HG03025 (cell line): Measurements from ENCODE around the gene IQSEC3.
"Not testable (repeated sequence)": the region's sequence is repeated elsewhere in the genome, so short reads cannot be mapped to it uniquely, and the experiment has no call there.

ENCODE experiments used
- ATAC-seq: cut with Tn5 transposase; IDR thresholded peaks from one replicate; pipeline ENCODE4 v1.9.1; 2021; ENCODE audit warnings: mild to moderate bottlenecking, moderate library complexity; ENCODE audit not compliant: unreplicated experiment, low FRiP score

The IQSEC3 gene

DNA sequence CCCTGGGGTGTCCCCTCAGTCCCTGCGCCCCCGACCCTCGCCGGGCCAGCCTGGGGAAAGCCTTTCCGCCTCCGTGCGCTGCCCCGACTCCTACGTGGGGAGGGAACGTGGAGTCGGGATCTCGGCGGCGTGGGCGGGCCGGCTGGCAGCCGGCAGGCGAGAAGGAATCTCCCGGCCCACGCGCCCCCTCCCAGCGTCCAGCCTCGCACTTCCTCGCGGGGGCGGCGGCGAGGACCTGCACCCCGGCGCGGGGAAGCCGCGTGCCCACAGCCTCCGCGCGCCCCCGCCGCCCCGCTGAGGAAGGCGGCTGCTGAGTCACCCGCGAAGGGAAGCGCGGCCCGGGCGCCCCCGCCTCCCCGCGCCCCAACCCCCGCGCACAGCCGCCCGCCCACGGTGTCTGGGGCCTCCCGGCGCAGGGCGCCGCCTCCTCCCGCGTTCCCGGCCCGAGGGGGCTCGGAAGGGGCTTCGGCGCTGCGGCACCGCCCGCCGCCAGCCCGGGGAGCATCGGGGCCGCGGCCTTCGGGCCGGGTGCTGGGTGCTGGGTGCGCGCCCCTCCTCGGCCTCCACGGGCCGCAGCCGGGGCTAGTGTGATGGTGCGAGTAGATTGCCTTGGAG is 11.3 kb downstream of the IQSEC3 start:
- not testable (repeated sequence) for ATAC-seq

DNA sequence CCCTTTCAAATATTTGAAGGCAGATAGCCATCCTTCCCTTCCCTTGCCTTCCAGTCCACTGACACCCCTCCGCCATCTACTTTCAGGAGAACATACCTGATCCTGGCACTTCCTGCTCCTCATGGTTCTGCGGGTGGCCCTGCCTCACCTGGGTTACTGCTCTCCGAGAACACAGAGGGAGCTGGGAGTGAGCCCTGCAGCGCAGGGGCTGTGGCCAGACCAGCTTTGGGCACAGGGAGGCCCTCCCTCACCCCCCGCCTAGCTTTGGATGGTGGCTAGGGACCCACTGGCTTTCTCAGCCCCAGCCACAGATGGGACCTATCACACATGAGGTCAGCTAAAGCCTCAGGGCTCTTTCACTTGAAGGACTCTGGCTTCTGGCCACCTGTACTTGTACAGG is 12.4 kb downstream of the IQSEC3 start:
- no peak for ATAC-seq

- no peak for ATAC-seq
Measured at GRCh38 chr12:80681-81190, 14.2 kb downstream of the IQSEC3 start.

DNA sequence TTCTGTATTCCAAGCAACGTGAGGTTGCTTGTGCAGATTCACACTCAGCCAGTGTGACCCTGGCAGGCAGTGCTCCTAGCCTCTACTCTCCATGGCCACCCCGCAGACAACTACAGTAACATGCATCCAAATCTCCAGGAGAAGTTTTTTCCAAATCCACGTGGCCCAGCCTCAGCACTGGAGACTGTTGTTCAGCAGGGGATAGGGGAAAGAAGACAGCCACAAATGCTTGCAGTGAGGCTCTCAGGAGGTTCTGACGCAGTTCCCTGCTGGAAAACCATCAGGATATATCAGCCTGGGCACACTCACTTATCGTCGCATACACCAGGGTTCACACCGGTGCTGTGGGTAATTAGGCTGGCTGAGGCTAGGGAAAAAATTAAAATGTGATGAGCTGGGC is 16.2 kb downstream of the IQSEC3 start:
- no peak for ATAC-seq

DNA sequence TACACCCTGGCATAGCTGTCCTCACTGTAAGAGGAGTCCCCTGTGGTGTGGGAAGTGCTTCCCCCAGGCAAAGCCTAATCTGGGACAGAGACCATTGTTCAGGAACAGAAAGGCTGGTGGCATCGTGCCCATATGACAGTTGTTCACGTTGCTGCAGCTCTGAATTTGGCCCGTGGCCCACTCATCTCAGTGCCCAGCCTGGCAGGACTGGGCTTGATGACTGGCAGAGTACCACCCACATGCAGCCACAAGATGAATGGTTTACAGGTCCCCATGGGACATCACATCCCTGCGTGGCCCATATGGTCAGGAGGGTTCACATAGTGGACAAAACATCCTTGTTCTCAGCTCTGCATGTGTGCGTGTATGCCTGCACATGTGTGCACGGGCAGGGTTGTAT is 17.5 kb downstream of the IQSEC3 start:
- no peak for ATAC-seq

GRCh38 chr12:85191-85666 is 18.7 kb downstream of the IQSEC3 start:
- ATAC-seq = no peak

DNA sequence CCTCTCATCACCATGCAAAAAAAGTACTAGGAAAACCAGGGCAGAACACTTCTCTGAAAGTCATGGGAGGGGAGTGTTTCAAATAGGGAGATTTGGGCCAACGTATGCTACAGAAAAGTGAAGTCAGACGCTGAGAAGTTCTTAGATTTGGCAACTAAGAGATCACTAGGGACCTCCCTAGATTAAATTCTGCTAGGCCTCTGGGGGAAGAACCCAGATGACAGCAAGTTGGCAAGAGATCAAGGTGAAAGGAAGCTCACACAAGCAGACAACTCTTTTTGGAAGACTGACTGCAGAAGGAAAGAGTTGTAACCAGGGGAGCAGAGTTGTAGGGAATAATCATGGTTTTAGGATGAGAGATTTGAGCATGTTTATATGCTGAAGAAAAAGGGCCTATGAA is 20.7 kb downstream of the IQSEC3 start:
- no peak for ATAC-seq

- ATAC-seq = no peak
Measured at GRCh38 chr12:87856-88255, 21.3 kb downstream of the IQSEC3 start.

DNA sequence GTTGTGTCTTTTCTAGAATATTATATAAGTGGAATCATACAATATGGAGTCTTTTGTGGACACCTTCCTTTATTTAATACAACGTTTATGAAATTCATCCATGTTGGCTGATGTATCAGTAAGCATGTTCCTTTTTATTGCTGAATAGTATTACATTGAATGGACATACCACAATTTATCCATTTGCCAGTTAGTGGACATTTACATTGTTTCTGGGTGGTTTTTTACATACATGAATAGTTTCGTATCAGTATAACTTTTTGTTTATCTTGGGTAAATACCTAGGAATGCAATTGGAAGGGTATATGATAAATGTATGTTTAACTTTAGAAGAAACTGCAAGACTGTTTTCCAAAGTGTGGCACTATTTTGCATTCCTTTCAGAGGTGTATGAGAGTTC is 23.1 kb downstream of the IQSEC3 start:
- no peak for ATAC-seq

DNA sequence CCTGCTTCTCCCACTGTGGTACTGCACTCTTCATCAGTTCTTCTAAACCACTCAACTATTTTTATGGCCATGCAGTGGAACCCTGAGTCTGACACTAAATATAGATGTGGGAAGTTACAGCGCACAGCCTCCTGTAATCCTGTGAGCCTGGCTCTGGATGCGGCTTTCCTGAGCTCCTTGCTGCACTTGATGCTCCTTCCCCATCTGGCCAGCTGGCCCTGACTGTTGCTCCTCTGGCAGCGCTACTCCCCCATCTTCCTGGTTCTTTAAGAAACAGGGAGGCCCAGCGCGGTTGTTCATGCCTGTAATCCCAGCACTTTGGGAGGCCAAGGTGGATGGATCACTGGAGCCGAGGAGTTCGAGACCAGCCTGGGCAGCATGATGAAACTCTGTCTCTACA is 24.6 kb downstream of the IQSEC3 start:
- ATAC-seq = no peak

GRCh38 chr12:93266-94005 is 26.9 kb downstream of the IQSEC3 start:
- ATAC-seq = no peak

GRCh38 chr12:96543-96942 is 30.0 kb downstream of the IQSEC3 start:
- ATAC-seq = no peak

DNA sequence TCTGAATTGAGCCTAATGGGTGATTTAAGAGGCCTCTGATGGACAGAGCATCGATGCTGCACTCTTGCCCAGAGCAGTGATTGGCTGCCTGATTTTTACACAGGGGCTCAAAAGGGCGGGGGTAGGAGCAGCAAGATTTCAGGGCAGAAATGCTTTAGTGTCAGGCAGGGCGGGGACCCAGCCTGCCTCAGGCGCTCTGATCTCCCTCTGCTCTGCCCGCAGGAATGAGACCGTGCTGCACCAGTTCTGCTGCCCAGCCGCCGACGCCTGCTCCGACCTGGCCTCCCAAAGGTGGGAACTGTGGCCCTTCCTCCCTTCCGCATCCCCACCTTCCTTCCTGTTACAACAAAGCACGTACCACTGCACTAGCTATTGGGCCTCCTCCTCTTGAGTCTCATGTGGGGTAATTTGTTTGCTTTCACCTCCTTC is 32.4 kb downstream of the IQSEC3 start:
- ATAC-seq = no peak

DNA sequence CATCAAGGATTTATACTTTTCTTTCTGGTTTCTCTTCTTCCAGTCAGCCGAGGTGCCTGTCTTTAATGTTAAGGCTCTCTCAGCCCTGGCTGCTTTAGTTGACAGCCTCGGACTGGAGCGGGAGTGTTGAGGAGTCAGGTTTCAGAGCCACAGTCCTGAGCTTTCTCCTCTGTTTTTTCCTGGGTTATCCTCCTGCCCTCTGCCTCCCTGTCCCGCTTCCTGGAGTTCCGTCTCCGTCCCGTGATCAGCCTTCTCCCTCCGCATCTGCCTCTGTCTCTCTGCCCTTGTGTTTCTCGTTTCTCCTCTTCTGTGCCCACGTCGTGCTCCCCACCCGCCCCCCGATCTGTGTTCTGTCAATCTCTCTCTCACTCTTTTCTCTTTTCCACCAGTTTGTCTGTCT is 33.0 kb downstream of the IQSEC3 start:
- no peak for ATAC-seq

DNA sequence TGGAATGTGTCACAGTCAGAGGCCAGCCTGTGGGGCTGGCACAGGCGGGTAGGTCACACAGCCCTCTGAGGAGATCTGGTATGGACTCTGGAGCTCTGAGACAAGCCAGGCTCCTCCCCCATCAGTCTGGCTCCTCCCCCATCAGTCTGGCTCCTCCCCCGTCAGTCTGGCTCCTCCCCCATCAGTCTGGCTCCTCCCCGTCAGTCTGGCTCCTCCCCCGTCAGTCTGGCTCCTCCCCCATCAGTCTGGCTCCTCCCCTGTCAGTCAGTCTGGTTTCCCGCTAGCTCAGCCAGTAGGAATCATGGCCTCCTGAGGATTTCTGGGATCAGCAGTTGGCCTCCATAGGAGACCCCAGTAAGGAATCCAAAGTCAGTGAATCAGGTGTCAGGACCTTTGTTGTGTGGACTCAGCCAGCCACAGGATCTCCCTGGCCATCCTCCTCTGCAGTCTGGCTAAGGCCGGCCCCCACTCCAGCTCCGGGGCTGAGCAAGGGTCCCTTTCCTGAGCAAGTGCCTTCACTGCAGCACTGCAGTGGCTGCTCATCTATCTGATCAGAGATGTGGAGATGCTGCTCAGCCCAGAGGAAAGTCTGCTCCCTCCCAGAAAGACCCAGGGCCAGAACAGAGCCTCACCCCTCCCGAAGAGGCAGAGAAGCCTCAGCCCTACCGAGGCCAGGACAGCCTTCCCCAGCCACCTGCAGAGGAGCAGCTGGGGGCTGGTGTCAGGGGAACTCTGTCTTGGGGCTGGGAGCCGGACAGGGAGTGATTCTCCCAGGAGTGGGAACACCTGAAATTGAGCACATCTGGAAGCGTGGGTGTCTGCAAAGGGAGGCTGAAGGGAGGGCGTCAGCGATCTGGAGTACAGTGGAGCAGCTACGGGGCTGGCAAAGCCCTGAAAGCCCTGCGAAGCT is 35.7 kb downstream of the IQSEC3 start:
- ATAC-seq = no peak

DNA sequence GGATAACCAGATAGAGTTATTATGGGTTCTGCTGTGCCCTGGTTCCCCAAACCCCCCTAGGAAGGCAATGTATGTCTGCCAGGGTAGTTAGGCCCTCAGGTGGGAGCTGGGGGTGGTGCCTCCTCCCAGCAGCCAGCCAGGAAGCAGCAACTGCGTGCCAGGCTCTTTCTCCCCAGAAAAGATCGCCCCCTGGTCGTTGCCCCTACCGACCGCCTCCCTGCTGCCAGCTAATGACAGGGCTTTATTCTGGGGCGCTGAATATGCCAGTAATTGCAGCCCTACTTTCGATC is 36.3 kb downstream of the IQSEC3 start:
- no peak for ATAC-seq

- no peak for ATAC-seq
Measured at GRCh38 chr12:103169-103981, 36.8 kb downstream of the IQSEC3 start.

GRCh38 chr12:104551-105081 is 38.0 kb downstream of the IQSEC3 start:
- no peak for ATAC-seq

DNA sequence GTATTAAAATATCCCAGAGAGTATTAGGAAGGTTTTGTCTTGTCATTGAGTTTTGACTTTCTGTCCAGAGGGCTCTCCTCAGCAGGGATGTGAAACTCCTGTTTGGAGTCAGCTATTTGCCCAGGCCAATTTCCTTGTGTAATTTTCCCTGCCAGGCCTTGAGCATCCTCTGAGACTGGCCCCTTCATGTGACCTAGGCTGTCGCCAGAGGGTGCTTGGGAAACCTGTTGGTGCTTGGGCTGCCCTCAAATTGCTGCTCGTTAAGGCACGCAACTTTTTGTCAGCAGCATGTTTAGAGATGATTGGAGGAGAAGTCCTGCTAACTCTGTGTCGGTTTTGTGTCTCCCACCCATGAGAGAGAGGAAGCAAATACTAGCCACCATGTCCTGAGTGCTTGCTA is 39.1 kb downstream of the IQSEC3 start:
- ATAC-seq = no peak

GRCh38 chr12:106118-106591 is 39.6 kb downstream of the IQSEC3 start:
- peak; percentile 90 for ATAC-seq
